ENCODE data around the gene GINS1. TPM values are rescaled to one million over a fixed set of nuclear protein-coding genes. Genes with fewer than 3 reads are reported as not detected.

The GINS1 gene
- total RNA-seq, 1 experiment from 2014 or later: 74.3 TPM

DNA sequence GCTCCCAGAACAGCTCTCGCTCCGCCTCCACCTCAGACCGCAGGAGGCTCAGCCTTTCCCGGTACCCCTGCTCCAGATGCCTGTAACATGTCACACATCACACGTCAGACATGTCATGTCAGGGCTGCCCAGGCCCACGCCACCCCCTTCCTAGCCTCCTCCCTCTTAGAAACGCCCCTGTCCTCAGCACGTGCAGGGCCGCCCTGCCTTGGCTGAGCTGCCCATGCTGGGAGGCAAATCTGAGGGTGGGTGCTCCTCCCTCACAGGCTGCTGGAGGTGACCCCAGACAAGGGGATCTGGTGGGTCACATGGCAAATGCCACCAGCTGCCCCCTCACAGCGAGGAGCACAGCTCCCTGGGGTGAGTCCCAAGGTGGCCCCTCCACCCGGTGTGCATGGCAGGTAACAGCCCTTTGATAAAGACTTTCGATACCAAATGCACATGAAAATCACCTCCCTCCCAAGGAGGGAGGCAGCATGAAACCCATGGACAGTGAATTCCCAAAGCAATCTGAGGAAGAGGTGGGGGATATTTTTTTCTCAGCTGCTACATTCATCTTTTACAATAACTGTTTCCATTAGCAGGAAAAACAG is 84.1 kb downstream of the GINS1 start:
- no peak overlapping the region for H3T11ph ChIP-seq (ENCODE audit: low read length)
- H2BK120ac ChIP-seq (ENCODE audit: low read depth, low read length, poor library complexity, severe bottlenecking): no peak overlapping the region
- H2BK5ac ChIP-seq (ENCODE audit: insufficient read length, low read length): no peak overlapping the region
- H2BK20ac ChIP-seq (ENCODE audit: low read depth, low read length, poor library complexity, severe bottlenecking): no peak overlapping the region
- no peak overlapping the region for H3K23ac ChIP-seq (ENCODE audit: insufficient read length, low read depth, low read length)
- no peak overlapping the region for H3K9ac ChIP-seq (ENCODE audit: extremely low read depth, insufficient read length, low read length)
- no peak for DNase-seq
- H3K18ac ChIP-seq (ENCODE audit: insufficient read length, low read depth, low read length): no peak overlapping the region
- no peaks in the 10 kb centered on the region for H3K9me3 Mint-ChIP-seq
- no peak overlapping the region for H2BK12ac ChIP-seq (ENCODE audit: insufficient read length, low read depth, low read length)
- WGBS (ENCODE audit: extremely low coverage, insufficient read length, low lambda C conversion rate): no CpG with 5 or more reads among the region's 12 CpGs
- H3K4me3 Mint-ChIP-seq: no peak overlapping the region
- no peak overlapping the region for H3K14ac ChIP-seq (ENCODE audit: insufficient read depth, low read length)
- H2AFZ ChIP-seq (ENCODE audit: low read length): no peak overlapping the region
- no peak overlapping the region for H2BK15ac ChIP-seq (ENCODE audit: low read depth, low read length)
- no peaks in the 10 kb centered on the region for H3K79me1 ChIP-seq (ENCODE audit: insufficient read depth, low read depth, low read length, poor library complexity, severe bottlenecking)
- no peak overlapping the region for H4K91ac ChIP-seq (ENCODE audit: insufficient read length, low read depth, low read length)
- no peaks in the 10 kb centered on the region for H3K27me3 ChIP-seq (ENCODE audit: insufficient read depth, low read length)
- H3K27me3 Mint-ChIP-seq (ENCODE audit: low read depth): no peaks in the 10 kb centered on the region; the same call in 1 of the 2 replicates
- no peak overlapping the region for H3K56ac ChIP-seq (ENCODE audit: insufficient read length, low read depth, low read length)
- H3K4me2 ChIP-seq (ENCODE audit: insufficient read depth, insufficient read length, low read length): no peak overlapping the region
- no peaks in the 10 kb centered on the region for H3K79me2 ChIP-seq (ENCODE audit: insufficient read depth, low read length)
- no peaks in the 10 kb centered on the region; the same call in 1 of the 2 replicates for H3K4me1 ChIP-seq (ENCODE audit: insufficient read depth, low read length)
- TF ChIP-seq, protein P1, sequence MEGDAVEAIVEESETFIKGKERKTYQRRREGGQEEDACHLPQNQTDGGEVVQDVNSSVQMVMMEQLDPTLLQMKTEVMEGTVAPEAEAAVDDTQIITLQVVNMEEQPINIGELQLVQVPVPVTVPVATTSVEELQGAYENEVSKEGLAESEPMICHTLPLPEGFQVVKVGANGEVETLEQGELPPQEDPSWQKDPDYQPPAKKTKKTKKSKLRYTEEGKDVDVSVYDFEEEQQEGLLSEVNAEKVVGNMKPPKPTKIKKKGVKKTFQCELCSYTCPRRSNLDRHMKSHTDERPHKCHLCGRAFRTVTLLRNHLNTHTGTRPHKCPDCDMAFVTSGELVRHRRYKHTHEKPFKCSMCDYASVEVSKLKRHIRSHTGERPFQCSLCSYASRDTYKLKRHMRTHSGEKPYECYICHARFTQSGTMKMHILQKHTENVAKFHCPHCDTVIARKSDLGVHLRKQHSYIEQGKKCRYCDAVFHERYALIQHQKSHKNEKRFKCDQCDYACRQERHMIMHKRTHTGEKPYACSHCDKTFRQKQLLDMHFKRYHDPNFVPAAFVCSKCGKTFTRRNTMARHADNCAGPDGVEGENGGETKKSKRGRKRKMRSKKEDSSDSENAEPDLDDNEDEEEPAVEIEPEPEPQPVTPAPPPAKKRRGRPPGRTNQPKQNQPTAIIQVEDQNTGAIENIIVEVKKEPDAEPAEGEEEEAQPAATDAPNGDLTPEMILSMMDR (conservative IDR thresholded peaks at IDR 0.05): no peak
- H3K27ac ChIP-seq (ENCODE audit: insufficient read length, low read depth, low read length): no peak overlapping the region
- no peak overlapping the region for H4K5ac ChIP-seq (ENCODE audit: insufficient read length, low read depth, low read length)
- H3K36me3 Mint-ChIP-seq (ENCODE audit: insufficient read depth in 1 of 3, low read depth in 3 of 3): peaks cover 27 to 51% (median 47%) of the 10 kb centered on the region in 3 experiments; a peak in 6 of 7 replicates
- no peaks in the 10 kb centered on the region for H3K9me3 ChIP-seq (ENCODE audit: control insufficient read depth, low read depth, low read length)
- H3K27ac Mint-ChIP-seq: peak overlapping the region; percentile 7 to 93 (median 86); a peak in 5 of 7 replicates
- H3K23me2 ChIP-seq (ENCODE audit: insufficient read length, low read depth, low read length, poor library complexity, severe bottlenecking): no peaks in the 10 kb centered on the region
- no peak overlapping the region for H4K8ac ChIP-seq (replicated peaks; ENCODE audit: insufficient read length, low read depth, low read length)
- H4K20me1 ChIP-seq (ENCODE audit: control insufficient read depth, insufficient read depth, insufficient read length): no peaks in the 10 kb centered on the region
- no peak overlapping the region for H3K4ac ChIP-seq (ENCODE audit: low read depth, low read length)
- H3K4me1 Mint-ChIP-seq: peaks cover 25 to 28% of the 10 kb centered on the region in 2 experiments
- no peak overlapping the region for H2AK5ac ChIP-seq (ENCODE audit: insufficient read length, low read length)
